Stomach (tissue), 19 donors: ENCODE data around the gene BCL2L11. TPM values are rescaled to one million over a fixed set of nuclear protein-coding genes. Genes with fewer than 3 reads are reported as not detected.
"Not testable (repeated sequence)": the region's sequence is repeated elsewhere in the genome, so short reads cannot be mapped to it uniquely, and the experiment has no call there.

Source experiments
- DNase-seq, 2 donors: peaks; one replicate each; pipeline versions ENCODE4 v3.0.0 to v3.0.0-alpha.2; 2013 to 2019
- H3K27ac ChIP-seq, 5 donors: fragments of 200-600 bp in 4 of 5; sonication (generic) in 4 of 5; one replicate each; pipeline ENCODE4 v1.5.1; 2013 to 2019; ENCODE audit warnings: mild to moderate bottlenecking in 1 of 5, moderate library complexity in 1 of 5
- H3K27me3 ChIP-seq, 3 donors: fragments of 200-600 bp; sonication (generic); one replicate each; pipeline ENCODE4 v1.5.1; 2017 to 2019; ENCODE audit warnings: mixed run types in 1 of 3
- H3K36me3 ChIP-seq, 4 donors: fragments of 200-600 bp; sonication (generic); 1 replicate in 3 of 4; 2 replicates in 1 of 4; pipeline ENCODE4 v1.5.1; 2016 to 2019
- H3K4me1 ChIP-seq, 4 donors: fragments of 200-600 bp; sonication (generic); one replicate each; pipeline ENCODE4 v1.5.1; 2016 to 2019
- H3K4me3 ChIP-seq, 4 donors: fragments of 200-600 bp; sonication (generic) in 3 of 4; one replicate each; pipeline ENCODE4 v1.5.1; 2016 to 2019; ENCODE audit warnings: mild to moderate bottlenecking in 1 of 4
- H3K9me3 ChIP-seq, 4 donors: fragments of 200-600 bp; sonication (generic); one replicate each; pipeline ENCODE4 v1.5.1; 2016 to 2019
- CTCF ChIP-seq, 7 experiments: fragments of 450-650 bp in 4 of 7; fragments of 200-600 bp in 3 of 7; sonication (generic) in 3 of 7; IDR thresholded peaks; one replicate each; pipeline ENCODE4 v1.5.1; 2016 to 2019; ENCODE audit warnings: antibody characterized with exemption in 7 of 7, control low read depth in 2 of 7, mild to moderate bottlenecking in 1 of 7
- EP300 ChIP-seq: sonication (generic); formaldehyde crosslinking; IDR thresholded peaks from one replicate; pipeline ENCODE4 v1.6.1; 2017; ENCODE audit warnings: antibody characterized with exemption
- POLR2A ChIP-seq, 4 donors: fragments of 450-650 bp; IDR thresholded peaks; one replicate each; pipeline ENCODE4 v1.6.1; 2016; ENCODE audit warnings: antibody characterized with exemption in 4 of 4, control low read depth in 2 of 4, mild to moderate bottlenecking in 1 of 4, moderate library complexity in 1 of 4
- POLR2AphosphoS5 ChIP-seq, 3 donors: sonication (generic); formaldehyde crosslinking; IDR thresholded peaks; one replicate each; pipeline ENCODE4 v1.6.1; 2016; ENCODE audit warnings: antibody characterized with exemption in 3 of 3
- WGBS, 5 donors: extraction: QIAGEN DNeasy Blood & Tissue Kit in 3 of 5; methylation state at CpG; one replicate each; pipeline versions ENCODE4 v1.1.5 to v1.1.7; 2013 to 2018; 5-methylcytosine and 5-hydroxymethylcytosine counted together
- intact Hi-C: fragments of 100-400 bp; cut with DNase I; formaldehyde crosslinking; loops from one replicate; pipeline ENCODE4 v1.15.1; 2023; ENCODE audit warnings: low total_unique reads
- long read RNA-seq, 10 donors: transcript quantifications; one replicate each; lab custom pipeline, GENCODE V29; 2026
- polyA plus RNA-seq, 3 donors: library from polyadenylated mRNA; stranded (reverse); fragments of 200-250 nt; gene quantifications; one replicate each; pipeline ENCODE4 v1.2.3, GENCODE V29; 2013
- total RNA-seq, 5 donors: library from RNA; depleted of rRNA; stranded (reverse); fragments of >200 nt; gene quantifications; one replicate each; pipeline versions ENCODE4 v1.1.0 to v1.2.3, GENCODE V29; 2014 to 2016
- donor health status: healthy with polysubstance abuse.
- donor health status: Bipolar disorder and iron deficiency.
- donor health status: healthy.

BCL2L11 gene
- 10 to 100 TPM in 3 of 5 donors, 1 to 10 TPM in 1, under 1 TPM in 1; 0.29 to 41.2 (median 16.2) TPM for total RNA-seq
- polyA plus RNA-seq, result 1 to 10 TPM; 4.3 to 4.9 (median 4.6) TPM
- long read RNA-seq, donor 1, result 0 reads
- long read RNA-seq, donor 2, result 0 reads
- long read RNA-seq, donor 3, result 0 reads
- long read RNA-seq, donor 4, result 0 reads
- long read RNA-seq, donor 5, partial matches to known transcripts, result 0 of 3 reads
- long read RNA-seq, donor 5, other reads (novel, unspliced or antisense), result 0 of 3 reads
- long read RNA-seq, donor 6, result 0 reads
- long read RNA-seq, donor 7, full-length matches to known transcripts, result 1 of 1 reads
- long read RNA-seq, donor 7, partial matches to known transcripts, result 0 of 1 reads
- long read RNA-seq, donor 7, other reads (novel, unspliced or antisense), result 0 of 1 reads
- long read RNA-seq, donor 8, result 0 reads
- long read RNA-seq, donor 9, partial matches to known transcripts, result 0 of 1 reads
- long read RNA-seq, donor 9, other reads (novel, unspliced or antisense), result 0 of 1 reads
- long read RNA-seq, donor 10, full-length matches to known transcripts, result 1 of 1 reads
- long read RNA-seq, donor 10, partial matches to known transcripts, result 0 of 1 reads
- long read RNA-seq, donor 10, other reads (novel, unspliced or antisense), result 0 of 1 reads

- peaks cover 37 to 71% (median 69%) of the 10 kb centered on the region in 4 donors for H3K4me1 ChIP-seq
- H3K9me3 ChIP-seq, result no peaks in the 10 kb centered on the region
- WGBS, 5 donors, result 0 to 3% (median 1%) methylated on average over 14 to 98 of the region's 98 CpGs
- no peak for TF ChIP-seq EP300
- TF ChIP-seq POLR2AphosphoS5 (IDR thresholded peaks at IDR 0.05), result peak; percentile 77 to 93 (median 93)
- H3K36me3 ChIP-seq, result peaks cover 0 to 19% (median 18%) of the 10 kb centered on the region in 4 donors
- intact Hi-C loops, result no loop called here
- H3K27ac ChIP-seq, result peak within 1 kb of the TSS; percentile 82 to 93 (median 88)
- DNase-seq, result peak; percentile 96 to 97
- H3K27me3 ChIP-seq, result peaks cover 5 to 51% (median 31%) of the 10 kb centered on the region in 3 donors
- peak within 1 kb of the TSS; percentile 74 to 89 (median 82) for H3K4me3 ChIP-seq
Observed at GRCh38 chr2:111120253-111121027, at the start of gene BCL2L11. TSS of gene BCL2L11 (plus strand) at chr2:111120914. CDS start at chr2:111123746, 2,832 bp downstream.

- TF ChIP-seq POLR2A (IDR thresholded peaks at IDR 0.05) (no peak), CTCF (IDR thresholded peaks at IDR 0.05) (no peak), POLR2AphosphoS5 (IDR thresholded peaks at IDR 0.05) (no peak), EP300 (no peak)
- intact Hi-C loops, result no loop called here
- Histone ChIP-seq H3K4me3 (no peak overlapping the region), H3K27ac (peak overlapping the region in 4 of 5 donors; percentile 26 to 39 (median 34)), H3K27me3 (no peaks in the 10 kb centered on the region), H3K9me3 (peaks cover 0 to 15% (median 9%) of the 10 kb centered on the region in 4 donors), H3K36me3 (no peaks in the 10 kb centered on the region), H3K4me1 (peaks cover 0 to 18% (median 4%) of the 10 kb centered on the region in 4 donors)
- 42 to 55% (median 53%) methylated on average over 5 of the region's 5 CpGs for WGBS, 5 donors
- peak in 1 of 2 donors; percentile 47 for DNase-seq
Observed at GRCh38 chr2:111071600-111072171, 49.0 kb upstream of the BCL2L11 start.

- DNase-seq, result peak in 1 of 2 donors; percentile 31
- Histone ChIP-seq H3K27ac (peak overlapping the region in 3 of 5 donors; percentile 26 to 35 (median 34)), H3K36me3 (no peaks in the 10 kb centered on the region), H3K4me3 (no peak overlapping the region), H3K9me3 (peaks cover 0 to 15% (median 9%) of the 10 kb centered on the region in 4 donors), H3K27me3 (no peaks in the 10 kb centered on the region), H3K4me1 (peaks cover 0 to 18% (median 4%) of the 10 kb centered on the region in 4 donors)
- TF ChIP-seq POLR2A (IDR thresholded peaks at IDR 0.05) (no peak), EP300 (no peak), CTCF (IDR thresholded peaks at IDR 0.05) (no peak), POLR2AphosphoS5 (IDR thresholded peaks at IDR 0.05) (peak in 1 of 3 donors; percentile 23)
- WGBS, 5 donors, result 6 to 34% (median 16%) methylated on average over 2 of the region's 2 CpGs
- intact Hi-C loops, result no loop called here
Observed at GRCh38 chr2:111072220-111072871, 48.4 kb upstream of the BCL2L11 start.

- H3K36me3 ChIP-seq, intact Hi-C loops, H3K4me1 ChIP-seq, H3K27me3 ChIP-seq, DNase-seq, H3K27ac ChIP-seq, H3K4me3 ChIP-seq, H3K9me3 ChIP-seq: not testable (repeated sequence)
- 0 to 5% (median 0%) methylated on average over 1 of the region's 1 CpG for WGBS, 5 donors
Observed at GRCh38 chr2:111082659-111083058, 38.1 kb upstream of the BCL2L11 start.
